Type B pancreatic cell (in vitro differentiated cells): ENCODE data around the gene GMEB2. TPM values are rescaled to one million over a fixed set of nuclear protein-coding genes. Genes with fewer than 3 reads are reported as not detected.
"Not testable (repeated sequence)": the region's sequence is repeated elsewhere in the genome, so short reads cannot be mapped to it uniquely, and the experiment has no call there.

Experiments used
- DNase-seq: peaks from one replicate; pipeline ENCODE4 v3.0.0; 2021; ENCODE audit warnings: mixed read lengths; ENCODE audit not compliant: unreplicated experiment; ENCODE audit errors: extremely low spot score
- H3K27ac Mint-ChIP-seq: 2 replicates; pipeline ENCODE4 v1.8.0; 2021; ENCODE audit warnings: mild to moderate bottlenecking, mixed read lengths
- H3K27me3 Mint-ChIP-seq: 2 replicates; pipeline ENCODE4 v1.8.0; 2021; ENCODE audit warnings: mixed read lengths
- H3K36me3 Mint-ChIP-seq: 2 replicates; pipeline ENCODE4 v1.8.0; 2021; ENCODE audit warnings: mixed read lengths
- H3K4me1 Mint-ChIP-seq: one replicate; pipeline ENCODE4 v1.8.0; 2021; ENCODE audit warnings: mixed read lengths; ENCODE audit not compliant: unreplicated experiment
- H3K4me3 Mint-ChIP-seq: 2 replicates; pipeline ENCODE4 v1.8.0; 2021; ENCODE audit warnings: mild to moderate bottlenecking, mixed read lengths
- H3K9me3 Mint-ChIP-seq: 2 replicates; pipeline ENCODE4 v1.8.0; 2021; ENCODE audit warnings: mixed read lengths
- total RNA-seq: library from RNA; stranded (reverse); gene quantifications from 2 replicates; pipeline ENCODE4 v1.2.1, GENCODE V29; 2021; ENCODE audit warnings: low replicate concordance
- TF ChIP-seq, protein P1 (sequence below): fragments of 200-600 bp; sonication (generic); conservative IDR thresholded peaks from 2 replicates; pipeline ENCODE4 v1.5.0; 2021; ENCODE audit warnings: antibody characterized with exemption, mild to moderate bottlenecking

Gene GMEB2
- total RNA-seq, 1 donor from 2014 or later, result 13.9 TPM

GRCh38 chr20:63572071-63572787 lies 54.7 kb downstream of the GMEB2 start:
- Mint-ChIP-seq H3K4me3 (no peak overlapping the region), H3K4me1 (peaks cover 4% of the 10 kb centered on the region), H3K27me3 (peaks cover 5% of the 10 kb centered on the region), H3K36me3 (no peaks in the 10 kb centered on the region), H3K27ac (no peak overlapping the region), H3K9me3 (no peaks in the 10 kb centered on the region)
- TF ChIP-seq, protein P1, sequence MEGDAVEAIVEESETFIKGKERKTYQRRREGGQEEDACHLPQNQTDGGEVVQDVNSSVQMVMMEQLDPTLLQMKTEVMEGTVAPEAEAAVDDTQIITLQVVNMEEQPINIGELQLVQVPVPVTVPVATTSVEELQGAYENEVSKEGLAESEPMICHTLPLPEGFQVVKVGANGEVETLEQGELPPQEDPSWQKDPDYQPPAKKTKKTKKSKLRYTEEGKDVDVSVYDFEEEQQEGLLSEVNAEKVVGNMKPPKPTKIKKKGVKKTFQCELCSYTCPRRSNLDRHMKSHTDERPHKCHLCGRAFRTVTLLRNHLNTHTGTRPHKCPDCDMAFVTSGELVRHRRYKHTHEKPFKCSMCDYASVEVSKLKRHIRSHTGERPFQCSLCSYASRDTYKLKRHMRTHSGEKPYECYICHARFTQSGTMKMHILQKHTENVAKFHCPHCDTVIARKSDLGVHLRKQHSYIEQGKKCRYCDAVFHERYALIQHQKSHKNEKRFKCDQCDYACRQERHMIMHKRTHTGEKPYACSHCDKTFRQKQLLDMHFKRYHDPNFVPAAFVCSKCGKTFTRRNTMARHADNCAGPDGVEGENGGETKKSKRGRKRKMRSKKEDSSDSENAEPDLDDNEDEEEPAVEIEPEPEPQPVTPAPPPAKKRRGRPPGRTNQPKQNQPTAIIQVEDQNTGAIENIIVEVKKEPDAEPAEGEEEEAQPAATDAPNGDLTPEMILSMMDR, result no peak
- no peak for DNase-seq

DNA sequence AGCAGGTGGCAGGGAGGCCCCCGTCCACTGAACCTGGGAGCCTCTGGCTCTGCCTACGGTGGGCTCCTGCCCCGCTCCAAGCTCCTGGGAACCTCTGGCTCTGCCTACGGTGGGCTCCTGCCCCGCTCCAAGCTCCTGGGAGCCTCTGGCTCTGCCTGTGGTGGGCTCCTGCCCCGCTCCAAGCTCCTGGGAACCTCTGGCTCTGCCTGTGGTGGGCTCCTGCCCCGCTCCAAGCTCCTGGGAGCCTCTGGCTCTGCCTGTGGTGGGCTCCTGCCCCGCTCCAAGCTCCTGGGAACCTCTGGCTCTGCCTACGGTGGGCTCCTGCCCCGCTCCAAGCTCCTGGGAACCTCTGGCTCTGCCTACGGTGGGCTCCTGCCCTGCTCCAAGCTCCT lies 55.8 kb downstream of the GMEB2 start:
- H3K4me1 Mint-ChIP-seq, H3K27me3 Mint-ChIP-seq, H3K36me3 Mint-ChIP-seq, H3K27ac Mint-ChIP-seq, H3K9me3 Mint-ChIP-seq, H3K4me3 Mint-ChIP-seq, DNase-seq: not testable (repeated sequence)

DNA sequence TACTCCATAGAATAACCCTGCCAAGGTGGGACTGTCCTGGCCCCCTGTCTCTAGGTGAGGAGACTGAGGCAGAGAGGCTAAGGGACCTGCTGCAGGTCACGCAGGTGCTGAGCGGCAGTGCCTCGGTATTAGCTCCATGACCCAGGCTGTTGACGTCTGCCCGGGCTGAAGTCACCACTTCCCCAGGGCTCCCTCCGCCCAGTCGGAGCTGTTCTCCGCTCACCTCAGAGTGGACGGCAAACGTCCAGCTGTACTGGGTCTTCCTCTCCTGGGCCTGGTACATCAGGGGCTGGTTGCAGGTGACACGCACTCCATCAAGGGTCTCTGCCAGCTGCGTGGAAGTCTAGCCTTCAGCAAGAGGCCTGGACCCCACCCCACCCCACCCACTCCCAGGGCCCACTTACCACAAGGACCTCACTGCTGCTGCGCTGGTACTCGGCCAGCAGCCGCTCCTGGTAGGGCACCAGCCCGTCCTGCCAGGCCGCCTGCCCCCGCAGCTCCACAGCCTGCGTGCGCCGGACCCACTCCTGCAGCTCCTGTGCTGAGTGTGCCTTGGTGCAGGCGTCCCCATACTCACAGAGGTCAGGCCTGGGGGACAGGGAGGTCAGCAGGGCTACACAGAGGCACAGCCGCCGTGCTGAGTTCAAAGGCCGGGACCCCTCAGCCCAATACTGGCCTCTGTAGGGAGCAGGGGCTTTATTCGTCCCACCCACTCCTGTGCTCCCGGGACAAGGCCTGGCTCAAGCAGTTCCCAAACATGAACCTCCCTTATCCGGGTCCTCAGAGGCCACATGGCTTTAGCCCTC lies 56.4 kb downstream of the GMEB2 start:
- no peak for DNase-seq
- TF ChIP-seq, protein P1, result no peak
- Mint-ChIP-seq H3K27ac (no peak overlapping the region), H3K27me3 (no peaks in the 10 kb centered on the region), H3K9me3 (no peaks in the 10 kb centered on the region), H3K4me1 (no peaks in the 10 kb centered on the region), H3K36me3 (no peaks in the 10 kb centered on the region), H3K4me3 (no peak overlapping the region)

- Mint-ChIP-seq H3K4me1 (no peaks in the 10 kb centered on the region), H3K27ac (no peak overlapping the region), H3K9me3 (no peaks in the 10 kb centered on the region), H3K36me3 (no peaks in the 10 kb centered on the region), H3K27me3 (no peaks in the 10 kb centered on the region), H3K4me3 (no peak overlapping the region)
- DNase-seq, result no peak
- TF ChIP-seq, protein P1, result no peak
Measured at GRCh38 chr20:63568986-63569949, 57.6 kb downstream of the GMEB2 start.

DNA sequence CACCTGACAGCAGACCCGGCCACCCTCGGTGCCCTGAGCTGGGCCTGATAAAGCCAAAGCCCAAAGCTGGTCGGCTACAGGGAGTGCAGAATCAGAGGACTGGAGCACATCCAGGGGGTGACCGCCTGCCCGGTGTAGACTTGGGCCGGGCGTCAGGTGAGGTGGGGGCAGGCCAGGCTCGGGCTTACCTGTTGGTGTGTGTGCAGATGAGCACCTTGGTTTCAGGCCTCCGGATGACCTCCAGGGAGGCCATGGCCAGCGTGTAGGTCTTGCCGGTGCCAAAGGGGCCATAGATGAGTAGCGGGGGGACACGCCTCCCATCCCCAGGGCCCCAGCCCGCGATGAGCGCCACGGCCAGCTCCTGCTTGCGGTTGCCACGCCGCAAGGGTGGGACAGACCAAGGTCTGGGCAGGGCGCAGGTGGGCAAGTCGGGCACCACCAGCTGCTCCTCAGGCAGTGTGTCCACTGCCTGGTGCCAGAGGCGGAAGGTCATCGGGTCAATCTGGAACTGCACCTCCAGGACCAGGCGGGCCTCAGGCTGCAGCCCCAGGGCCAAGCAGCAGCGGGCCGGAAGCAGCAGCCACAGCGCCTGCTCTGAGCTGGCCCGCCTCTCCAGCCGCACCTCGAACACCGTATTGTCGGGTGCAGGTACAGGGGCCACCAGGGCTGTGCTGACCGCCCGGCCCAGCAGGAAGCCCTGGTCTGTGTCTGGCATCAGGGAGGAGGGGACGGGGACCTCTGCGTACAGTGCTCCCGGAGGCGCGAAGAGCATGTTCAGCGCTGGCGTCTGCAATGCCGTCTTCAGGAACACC lies 58.5 kb downstream of the GMEB2 start:
- Mint-ChIP-seq H3K4me3 (no peak overlapping the region), H3K36me3 (no peaks in the 10 kb centered on the region), H3K27me3 (no peaks in the 10 kb centered on the region), H3K4me1 (no peaks in the 10 kb centered on the region), H3K9me3 (no peaks in the 10 kb centered on the region), H3K27ac (no peak overlapping the region)
- TF ChIP-seq, protein P1, result no peak
- DNase-seq, result no peak
